Measurements from ENCODE around the gene PDYN.

PDYN gene

DNA sequence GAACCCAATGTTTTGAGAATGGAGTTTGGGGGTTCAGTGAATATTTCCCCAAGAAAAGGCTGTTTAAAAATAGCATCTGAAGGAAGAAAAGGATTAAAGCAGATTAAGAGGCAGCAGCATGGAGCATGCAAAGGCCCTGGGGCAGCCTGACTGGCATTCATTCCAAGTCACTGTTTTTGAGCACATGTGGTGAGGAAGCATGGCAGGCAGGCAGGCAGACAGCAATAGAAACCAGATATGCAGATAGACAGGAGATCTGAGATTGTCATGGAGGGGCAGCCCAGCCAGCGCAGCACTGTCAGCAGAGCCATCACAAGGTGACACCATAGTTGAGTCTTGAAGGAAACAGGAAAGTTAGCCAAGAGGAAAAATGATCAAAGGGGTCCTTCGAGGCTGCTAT, 60.9 kb downstream of the PDYN start:
- DNase-seq (ENCODE audit: low read depth): no peak
- Histone ChIP-seq H3K27me3 (replicated peaks; ENCODE audit: control insufficient read depth, insufficient read depth, low read length) (no peaks in the 10 kb centered on the region), H3K4me1 (ENCODE audit: control insufficient read depth, insufficient read depth, low read length) (peaks cover 31% of the 10 kb centered on the region)

GRCh38 chr20:1931830-1932229, 62.0 kb downstream of the PDYN start:
- H3K36me3 ChIP-seq (ENCODE audit: control insufficient read depth, insufficient read depth, low read length, severe bottlenecking): no peaks in the 10 kb centered on the region
- no peaks in the 10 kb centered on the region for H3K27me3 ChIP-seq (replicated peaks; ENCODE audit: control insufficient read depth, insufficient read depth, low read length)
- no peak for DNase-seq (ENCODE audit: low read depth)
- H3K4me1 ChIP-seq (ENCODE audit: control insufficient read depth, insufficient read depth, low read length): peaks cover 31% of the 10 kb centered on the region
- no peaks in the 10 kb centered on the region for H3K9me3 ChIP-seq (ENCODE audit: control insufficient read depth, low read length)
- H3K9ac ChIP-seq (ENCODE audit: low read length): no peak overlapping the region
- no peak overlapping the region for H3K4me3 ChIP-seq (ENCODE audit: low read length)

More for the DNA sequence above, 60.9 kb downstream of the PDYN start:
- peaks cover under 1% of the 10 kb centered on the region for H3K36me3 ChIP-seq (ENCODE audit: control insufficient read depth, insufficient read depth, low read length, severe bottlenecking)
- H3K9ac ChIP-seq (ENCODE audit: low read length): no peak overlapping the region
- H3K4me3 ChIP-seq (ENCODE audit: low read length): no peak overlapping the region
- H3K9me3 ChIP-seq (ENCODE audit: control insufficient read depth, low read length): no peaks in the 10 kb centered on the region

GRCh38 chr20:1930165-1930564, 63.7 kb downstream of the PDYN start:
- no peak for DNase-seq (ENCODE audit: low read depth)
- no peaks in the 10 kb centered on the region for H3K36me3 ChIP-seq (ENCODE audit: control insufficient read depth, insufficient read depth, low read length, severe bottlenecking)
- no peaks in the 10 kb centered on the region for H3K9me3 ChIP-seq (ENCODE audit: control insufficient read depth, low read length)
- no peaks in the 10 kb centered on the region for H3K27me3 ChIP-seq (replicated peaks; ENCODE audit: control insufficient read depth, insufficient read depth, low read length)
- peaks cover 21% of the 10 kb centered on the region for H3K4me1 ChIP-seq (ENCODE audit: control insufficient read depth, insufficient read depth, low read length)
- H3K9ac ChIP-seq (ENCODE audit: low read length): no peak overlapping the region
- no peak overlapping the region for H3K4me3 ChIP-seq (ENCODE audit: low read length)

DNA sequence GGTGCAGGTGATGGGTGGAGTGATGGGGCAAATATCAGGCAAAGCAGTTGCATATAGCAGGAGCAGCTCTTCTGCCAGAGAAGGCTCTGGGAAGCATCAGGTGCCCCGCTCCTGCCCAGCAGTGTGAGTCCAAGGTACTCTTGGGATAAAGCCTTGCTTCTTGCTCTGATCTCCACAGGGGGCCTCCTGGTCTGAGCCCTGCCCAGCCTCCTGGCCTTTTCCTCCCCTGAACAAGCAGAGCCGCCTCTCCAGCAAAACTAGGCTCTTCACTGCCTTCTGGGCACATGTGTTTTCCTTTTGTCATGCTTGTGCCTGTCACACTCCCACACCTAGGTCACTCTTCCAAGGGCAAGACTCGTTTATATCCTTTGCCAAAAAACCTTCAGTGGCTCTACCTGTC, 64.4 kb downstream of the PDYN start:
- Histone ChIP-seq H3K4me3 (ENCODE audit: low read length) (no peak overlapping the region), H3K36me3 (ENCODE audit: control insufficient read depth, insufficient read depth, low read length, severe bottlenecking) (peaks cover 2% of the 10 kb centered on the region), H3K9me3 (ENCODE audit: control insufficient read depth, low read length) (no peaks in the 10 kb centered on the region), H3K9ac (ENCODE audit: low read length) (no peak overlapping the region), H3K27me3 (replicated peaks; ENCODE audit: control insufficient read depth, insufficient read depth, low read length) (no peaks in the 10 kb centered on the region), H3K4me1 (ENCODE audit: control insufficient read depth, insufficient read depth, low read length) (peaks cover 15% of the 10 kb centered on the region)
- DNase-seq (ENCODE audit: low read depth): no peak

DNA sequence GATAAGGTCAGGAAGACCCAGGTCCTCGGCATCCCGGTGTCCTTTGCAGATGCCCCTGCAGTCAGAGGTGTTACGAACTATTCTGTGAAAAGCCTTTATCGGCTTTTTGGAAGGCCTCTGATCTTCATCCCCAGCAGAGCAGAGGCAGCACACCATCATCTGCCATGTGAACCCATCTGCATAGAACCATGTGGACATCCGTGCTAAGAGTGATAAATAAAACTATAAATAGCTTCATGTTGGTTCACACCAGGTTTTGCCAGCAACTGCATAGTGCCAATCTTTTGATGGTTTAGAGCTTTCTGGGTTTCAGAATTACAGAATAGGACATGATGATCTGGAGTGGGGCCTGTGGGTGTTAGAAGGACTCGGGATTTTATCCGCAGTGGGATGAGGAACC, 65.1 kb downstream of the PDYN start:
- Histone ChIP-seq H3K9ac (ENCODE audit: low read length) (no peak overlapping the region), H3K4me1 (ENCODE audit: control insufficient read depth, insufficient read depth, low read length) (peaks cover 9% of the 10 kb centered on the region), H3K27me3 (replicated peaks; ENCODE audit: control insufficient read depth, insufficient read depth, low read length) (no peaks in the 10 kb centered on the region), H3K36me3 (ENCODE audit: control insufficient read depth, insufficient read depth, low read length, severe bottlenecking) (peaks cover 2% of the 10 kb centered on the region), H3K9me3 (ENCODE audit: control insufficient read depth, low read length) (no peaks in the 10 kb centered on the region), H3K4me3 (ENCODE audit: low read length) (no peak overlapping the region)
- no peak for DNase-seq (ENCODE audit: low read depth)

Measured in adipocyte (in vitro differentiated cells).